ACC112 (cell line): ENCODE measurements around the gene STX8.
"Not testable (repeated sequence)": the region's sequence is repeated elsewhere in the genome, so short reads cannot be mapped to it uniquely, and the experiment has no call there.

Experiments
- H2AFZ ChIP-seq: fragments of 200-600 bp; sonication (generic); one replicate; pipeline ENCODE4 v1.6.0; 2017; ENCODE audit warnings: antibody characterized with exemption, low read length; ENCODE audit not compliant: unreplicated experiment
- H3K27ac ChIP-seq: fragments of 200-600 bp; sonication (generic); 2 replicates; pipeline ENCODE4 v1.5.1; 2014; ENCODE audit warnings: low read depth, mild to moderate bottlenecking, antibody characterized with exemption, low read length, moderate library complexity
- H3K27me3 ChIP-seq: fragments of 200-600 bp; sonication (generic); 2 replicates; pipeline ENCODE4 v1.6.1; 2014; ENCODE audit warnings: mild to moderate bottlenecking, antibody characterized with exemption, low read length, moderate library complexity, mixed read lengths; ENCODE audit not compliant: insufficient read depth
- H3K36me3 ChIP-seq: fragments of 200-600 bp; sonication (generic); 2 replicates; pipeline ENCODE4 v1.6.1; 2016; ENCODE audit warnings: mild to moderate bottlenecking, antibody characterized with exemption, low read length, moderate library complexity, mixed read lengths; ENCODE audit not compliant: insufficient read depth
- H3K4me1 ChIP-seq: fragments of 200-600 bp; sonication (generic); one replicate; pipeline ENCODE4 v1.6.1; 2016; ENCODE audit warnings: low read length, mixed read lengths; ENCODE audit not compliant: insufficient read depth, unreplicated experiment, control insufficient read depth
- H3K4me3 ChIP-seq: fragments of 200-600 bp; sonication (generic); 2 replicates; pipeline ENCODE4 v1.5.1; 2014; ENCODE audit warnings: mild to moderate bottlenecking, low read depth, low read length
- H3K79me2 ChIP-seq: fragments of 200-600 bp; sonication (generic); one replicate; pipeline ENCODE4 v1.6.0; 2016; ENCODE audit warnings: low read length; ENCODE audit not compliant: control insufficient read depth, unreplicated experiment, insufficient read depth

STX8 gene

GRCh38 chr17:9269350-9270035 lies 306.1 kb downstream of the STX8 start:
- Histone ChIP-seq H3K27me3 (no peaks in the 10 kb centered on the region), H3K36me3 (no peaks in the 10 kb centered on the region), H3K27ac (no peak overlapping the region), H3K4me3 (no peak overlapping the region), H2AFZ (no peak overlapping the region), H3K4me1 (no peaks in the 10 kb centered on the region), H3K79me2 (no peaks in the 10 kb centered on the region)

DNA sequence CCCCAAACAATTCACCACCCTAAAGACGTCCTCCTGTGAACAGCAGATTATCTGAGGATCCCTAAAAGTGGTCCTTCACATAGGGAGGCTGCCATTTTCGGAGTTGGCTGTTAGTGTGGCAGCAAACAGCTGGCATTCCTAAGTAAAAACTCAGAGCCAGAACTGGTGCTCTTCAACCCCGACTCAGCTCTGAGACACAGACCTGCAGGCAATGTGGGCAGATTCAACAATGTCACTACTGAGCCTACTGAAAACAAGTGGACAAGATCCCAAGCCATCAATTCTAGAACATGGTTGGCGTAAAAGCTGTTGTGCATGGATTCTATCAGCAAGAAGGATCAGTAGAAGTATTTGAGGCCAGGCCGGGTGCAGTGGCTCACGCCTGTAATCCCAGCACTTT lies 307.1 kb downstream of the STX8 start:
- Histone ChIP-seq H3K27me3 (no peaks in the 10 kb centered on the region), H3K27ac (no peak overlapping the region), H3K4me3 (no peak overlapping the region), H3K36me3 (no peaks in the 10 kb centered on the region), H2AFZ (no peak overlapping the region), H3K4me1 (no peaks in the 10 kb centered on the region), H3K79me2 (no peaks in the 10 kb centered on the region)

GRCh38 chr17:9266697-9267117 lies 308.9 kb downstream of the STX8 start:
- Histone ChIP-seq H3K4me1 (no peaks in the 10 kb centered on the region), H3K79me2 (no peaks in the 10 kb centered on the region), H2AFZ (no peak overlapping the region), H3K36me3 (no peaks in the 10 kb centered on the region), H3K4me3 (no peak overlapping the region), H3K27ac (no peak overlapping the region), H3K27me3 (no peaks in the 10 kb centered on the region)

- Histone ChIP-seq H3K4me1 (no peaks in the 10 kb centered on the region), H3K79me2 (no peaks in the 10 kb centered on the region), H2AFZ (no peak overlapping the region), H3K4me3 (no peak overlapping the region), H3K27me3 (no peaks in the 10 kb centered on the region), H3K27ac (no peak overlapping the region), H3K36me3 (no peaks in the 10 kb centered on the region)
Measured at GRCh38 chr17:9266031-9266680, 309.5 kb downstream of the STX8 start.

DNA sequence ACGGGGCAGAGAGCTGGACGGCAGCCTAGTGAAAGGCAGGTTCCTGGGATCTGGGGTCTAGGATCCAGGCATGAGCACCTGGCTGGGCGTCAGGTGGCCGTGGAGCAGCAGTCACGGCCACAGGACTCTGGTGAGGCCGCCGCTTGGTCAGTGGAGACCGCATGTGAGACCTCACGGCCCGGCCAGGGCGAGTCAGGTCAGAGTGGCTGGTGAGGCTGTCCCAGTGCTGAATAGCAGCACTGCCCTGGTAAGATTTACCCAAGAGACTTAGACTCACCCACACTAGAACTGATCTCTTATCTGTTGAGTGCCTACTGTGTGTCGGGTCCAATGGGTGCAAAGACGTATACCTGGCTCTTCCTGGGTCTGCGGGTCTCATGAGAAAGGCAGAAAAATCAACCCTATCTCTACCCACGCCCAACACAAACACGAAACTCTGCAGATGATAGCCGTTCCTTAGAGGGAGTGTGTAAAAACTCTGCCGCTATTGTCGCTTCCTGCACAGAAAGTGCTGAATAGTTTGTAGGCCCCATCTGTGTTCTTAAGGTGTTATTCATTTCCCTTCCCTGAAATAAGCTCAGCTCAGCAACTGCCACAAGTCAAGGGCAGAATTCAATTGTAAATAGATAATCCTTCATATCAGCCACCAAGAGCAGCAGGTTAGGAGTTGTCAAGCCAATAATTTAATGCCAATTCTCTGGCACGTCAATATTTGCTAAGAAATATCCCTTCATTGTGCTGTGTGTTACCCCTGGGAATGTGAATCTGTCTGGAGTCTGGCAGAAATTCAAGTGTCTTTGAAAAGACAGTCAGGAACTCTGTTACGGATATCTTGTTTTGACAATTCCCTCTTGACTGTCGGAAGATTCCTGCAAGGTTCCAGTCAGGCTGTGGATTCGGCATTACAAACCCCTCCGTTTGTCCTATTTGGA lies 314.3 kb downstream of the STX8 start:
- Histone ChIP-seq H3K27ac (no peak overlapping the region), H3K79me2 (no peaks in the 10 kb centered on the region), H2AFZ (no peak overlapping the region), H3K27me3 (no peaks in the 10 kb centered on the region), H3K4me1 (no peaks in the 10 kb centered on the region), H3K4me3 (no peak overlapping the region), H3K36me3 (no peaks in the 10 kb centered on the region)

DNA sequence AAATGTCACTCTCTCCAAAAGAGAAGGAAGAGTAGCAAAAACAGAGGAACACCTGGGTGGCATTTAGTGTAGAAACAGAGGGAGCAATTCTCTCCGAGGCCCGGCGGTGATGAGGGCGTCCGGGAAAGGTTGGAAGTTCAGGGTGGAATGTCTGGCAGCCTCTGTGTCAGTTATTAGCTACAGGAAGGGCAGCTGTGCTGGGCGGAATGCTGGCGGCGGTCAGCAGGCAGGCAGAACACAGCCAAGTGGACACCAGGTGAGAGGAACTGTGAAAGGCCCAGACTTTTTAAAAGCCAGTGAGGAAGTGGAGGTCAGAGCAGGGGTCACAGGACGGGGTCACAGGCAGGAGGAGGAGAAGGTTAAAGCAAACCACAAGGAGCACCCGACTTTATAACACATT lies 316.2 kb downstream of the STX8 start:
- H3K27ac ChIP-seq, result no peak overlapping the region
- H3K27me3 ChIP-seq, result no peaks in the 10 kb centered on the region
- no peak overlapping the region for H3K4me3 ChIP-seq
- H3K79me2 ChIP-seq, result no peaks in the 10 kb centered on the region
- no peaks in the 10 kb centered on the region for H3K36me3 ChIP-seq
- no peak overlapping the region for H2AFZ ChIP-seq
- H3K4me1 ChIP-seq, result no peaks in the 10 kb centered on the region

- H2AFZ ChIP-seq, result no peak overlapping the region
- no peaks in the 10 kb centered on the region for H3K36me3 ChIP-seq
- no peaks in the 10 kb centered on the region for H3K79me2 ChIP-seq
- no peaks in the 10 kb centered on the region for H3K4me1 ChIP-seq
- no peaks in the 10 kb centered on the region for H3K27me3 ChIP-seq
- H3K4me3 ChIP-seq, result no peak overlapping the region
- H3K27ac ChIP-seq, result no peak overlapping the region
Measured at GRCh38 chr17:9258115-9259015, 317.3 kb downstream of the STX8 start.

GRCh38 chr17:9257630-9257965 lies 318.0 kb downstream of the STX8 start:
- not testable (repeated sequence) for H3K4me3 ChIP-seq, H3K79me2 ChIP-seq, H3K27me3 ChIP-seq, H3K4me1 ChIP-seq, H3K27ac ChIP-seq, H3K36me3 ChIP-seq, H2AFZ ChIP-seq

- H2AFZ ChIP-seq, result no peak overlapping the region
Measured at GRCh38 chr17:9256751-9257629, 318.6 kb downstream of the STX8 start.

More at GRCh38 chr17:9256751-9257629, 318.6 kb downstream of the STX8 start:
- Histone ChIP-seq H3K4me1 (no peaks in the 10 kb centered on the region), H3K4me3 (no peak overlapping the region), H3K27ac (no peak overlapping the region), H3K27me3 (no peaks in the 10 kb centered on the region), H3K36me3 (no peaks in the 10 kb centered on the region), H3K79me2 (no peaks in the 10 kb centered on the region)
